ENCODE data around the gene PHKB.
"Not testable (repeated sequence)": the region's sequence is repeated elsewhere in the genome, so short reads cannot be mapped to it uniquely, and the experiment has no call there.

PHKB gene

DNA sequence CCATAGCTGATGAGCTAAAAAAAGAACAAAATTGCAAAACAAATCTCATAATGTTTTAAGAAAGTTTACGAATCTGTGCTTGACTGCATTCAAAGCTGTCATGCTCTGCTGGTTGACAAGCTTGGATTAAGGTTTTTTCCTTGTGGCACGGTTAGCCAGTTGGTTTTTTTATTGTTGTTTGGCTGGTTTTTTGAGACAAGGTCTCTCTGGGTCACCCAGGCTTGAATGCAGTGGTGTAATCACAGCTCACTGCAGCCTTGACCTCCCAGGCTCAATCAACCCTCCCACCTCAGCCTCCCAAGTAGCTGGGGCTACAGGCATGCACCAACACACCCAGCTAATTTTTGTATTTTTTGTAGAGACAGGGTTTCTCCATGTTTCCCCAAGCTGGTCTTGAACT, 45.7 kb downstream of the PHKB start:
- DNase-seq (ENCODE audit: low read depth) = no peak

- no peak for DNase-seq (ENCODE audit: low read depth)
Measured at GRCh38 chr16:47507701-47508100, 46.6 kb downstream of the PHKB start.

DNA sequence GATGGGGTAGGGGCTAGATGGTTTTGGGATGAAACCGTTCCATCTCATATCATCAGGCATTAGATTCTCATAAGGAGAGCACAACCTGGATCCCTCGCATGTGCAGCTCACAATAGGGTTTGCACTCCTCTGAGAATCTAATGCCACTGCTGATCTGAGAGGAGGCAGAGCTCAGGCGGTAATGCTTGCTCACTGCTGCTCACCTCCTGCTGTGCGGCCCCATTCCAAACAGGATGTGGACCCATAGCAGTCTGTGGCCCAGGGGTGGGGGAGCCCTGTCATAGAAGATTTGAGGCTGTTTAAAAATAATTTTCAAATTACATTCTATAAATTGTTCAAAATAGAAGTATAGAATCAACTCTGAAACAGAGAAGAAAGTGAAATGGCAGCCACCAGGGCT, 50.8 kb downstream of the PHKB start:
- DNase-seq (ENCODE audit: low read depth) = no peak

- DNase-seq (ENCODE audit: low read depth) = no peak
Measured at GRCh38 chr16:47519037-47519436, 57.9 kb downstream of the PHKB start.

DNA sequence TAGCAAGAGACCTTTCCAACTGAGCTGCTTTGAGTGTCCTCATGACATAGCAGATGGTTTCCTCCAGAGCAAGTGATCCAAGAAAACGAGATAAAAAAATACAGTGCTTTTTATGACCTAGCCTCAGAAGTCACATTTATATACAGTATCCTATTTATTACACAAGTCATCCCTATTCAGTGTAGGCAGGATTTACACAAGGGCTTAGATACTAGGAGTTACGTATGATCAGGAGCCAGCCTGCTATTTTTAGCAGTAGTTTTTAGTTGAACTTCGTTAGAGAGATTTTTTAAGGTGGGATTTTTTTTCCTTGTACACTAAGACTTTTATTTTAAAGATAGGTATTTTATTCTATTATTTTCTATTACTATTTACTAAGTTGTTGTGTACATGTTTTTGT, 58.4 kb downstream of the PHKB start:
- DNase-seq (ENCODE audit: low read depth) = no peak

GRCh38 chr16:47519996-47520679, 59.0 kb downstream of the PHKB start:
- no peak for DNase-seq (ENCODE audit: low read depth)

DNA sequence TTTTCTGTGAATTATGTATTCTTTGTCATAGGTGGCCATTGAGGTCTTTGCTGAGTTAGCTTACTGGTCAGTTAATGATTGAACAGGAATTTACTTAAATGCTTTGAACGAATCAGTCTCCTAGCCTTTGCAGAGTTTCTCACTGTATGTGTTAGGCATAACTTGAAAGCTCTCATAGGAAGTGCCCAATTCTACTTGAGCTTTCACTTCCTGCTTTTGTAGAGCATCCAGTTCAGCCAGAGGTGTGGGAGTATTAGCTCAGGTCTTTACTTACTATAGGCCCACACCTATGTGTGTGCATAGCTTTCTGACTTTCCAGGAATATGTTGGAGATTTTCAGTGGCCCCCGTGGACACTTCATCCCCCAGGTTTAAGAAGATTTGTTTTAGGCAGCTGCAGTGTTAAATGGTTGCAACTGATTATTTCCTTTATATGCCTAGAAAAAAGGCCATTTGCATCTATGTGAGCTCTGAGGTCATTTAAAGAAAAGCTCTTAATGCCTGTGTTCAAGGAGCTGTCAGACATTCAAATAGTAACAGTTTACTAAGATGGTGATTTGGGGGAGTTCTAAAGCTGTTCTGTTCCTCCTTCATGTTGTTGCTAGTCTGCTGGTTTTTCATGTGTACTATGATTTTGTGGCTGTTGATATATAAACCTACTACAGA, 62.3 kb downstream of the PHKB start:
- DNase-seq (ENCODE audit: low read depth) = no peak

DNA sequence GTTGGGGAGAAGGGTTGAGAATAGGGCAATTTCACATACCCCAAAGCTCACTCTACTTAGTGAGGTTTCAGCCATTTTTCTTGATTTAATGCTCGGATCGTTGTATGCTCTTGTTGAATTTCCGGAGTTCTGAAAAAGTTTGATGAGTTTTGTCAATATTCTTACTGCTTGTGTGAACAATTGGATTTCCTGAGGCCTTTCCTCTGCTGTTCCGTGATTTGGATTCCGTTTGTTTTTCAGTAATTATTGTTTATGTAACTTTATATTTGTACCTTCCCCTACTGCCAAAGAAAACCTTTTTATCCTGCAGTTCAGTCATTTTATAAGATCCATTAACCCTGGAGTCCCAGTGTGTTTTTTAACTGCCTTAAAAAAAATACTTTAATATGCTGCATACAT, 62.9 kb downstream of the PHKB start:
- no peak for DNase-seq (ENCODE audit: low read depth)

- no peak for DNase-seq (ENCODE audit: low read depth)
Measured at GRCh38 chr16:47528431-47528830, 67.3 kb downstream of the PHKB start.

GRCh38 chr16:47533744-47534292, 72.7 kb downstream of the PHKB start:
- no peak for DNase-seq (ENCODE audit: low read depth)

- no peak for DNase-seq (ENCODE audit: low read depth)
Measured at GRCh38 chr16:47538472-47538871, 77.3 kb downstream of the PHKB start.

DNA sequence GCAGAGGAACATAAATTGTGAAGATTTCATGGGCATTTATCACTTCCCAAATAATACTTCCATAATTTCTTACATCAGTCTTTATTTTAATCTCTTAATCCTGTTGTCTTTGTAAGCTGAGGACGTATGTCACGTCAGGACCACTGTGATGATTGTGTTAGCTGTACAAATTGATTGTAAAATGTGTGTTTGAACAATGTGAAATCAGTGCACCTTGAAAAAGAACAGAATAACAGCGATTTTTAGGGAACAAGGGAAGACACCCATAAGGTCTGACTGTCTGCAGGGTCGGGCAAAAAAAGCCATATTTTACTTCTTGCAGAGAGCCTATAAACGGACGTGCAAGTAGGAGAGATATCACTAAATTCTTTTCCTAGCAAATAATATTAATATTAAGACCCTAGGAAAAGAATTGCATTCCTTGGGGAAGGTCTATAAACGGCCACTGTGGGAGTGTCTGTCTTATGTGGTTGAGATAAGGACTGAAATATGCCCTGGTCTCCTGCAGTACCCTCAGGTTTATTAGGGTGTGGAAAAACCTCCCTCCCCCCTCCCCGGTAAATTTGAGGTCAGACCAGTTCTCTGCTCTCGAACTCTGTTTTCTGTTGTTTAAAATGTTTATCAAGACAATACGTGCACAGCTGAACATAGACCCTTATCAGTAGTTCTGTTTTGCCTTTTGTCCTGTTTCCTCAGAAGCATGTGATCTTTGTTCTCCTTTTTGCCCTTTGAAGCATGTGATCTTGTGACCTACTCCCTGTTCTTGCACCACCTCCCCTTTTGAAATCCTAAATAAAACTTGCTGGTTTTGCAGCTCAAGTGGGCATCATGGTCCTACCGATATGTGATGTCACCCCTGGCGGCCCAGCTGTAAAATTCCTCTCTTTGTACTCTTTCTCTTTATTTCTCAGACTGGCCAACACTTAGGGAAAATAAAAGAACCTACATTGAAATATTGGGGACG, 78.9 kb downstream of the PHKB start:
- DNase-seq (ENCODE audit: low read depth) = not testable (repeated sequence)

DNA sequence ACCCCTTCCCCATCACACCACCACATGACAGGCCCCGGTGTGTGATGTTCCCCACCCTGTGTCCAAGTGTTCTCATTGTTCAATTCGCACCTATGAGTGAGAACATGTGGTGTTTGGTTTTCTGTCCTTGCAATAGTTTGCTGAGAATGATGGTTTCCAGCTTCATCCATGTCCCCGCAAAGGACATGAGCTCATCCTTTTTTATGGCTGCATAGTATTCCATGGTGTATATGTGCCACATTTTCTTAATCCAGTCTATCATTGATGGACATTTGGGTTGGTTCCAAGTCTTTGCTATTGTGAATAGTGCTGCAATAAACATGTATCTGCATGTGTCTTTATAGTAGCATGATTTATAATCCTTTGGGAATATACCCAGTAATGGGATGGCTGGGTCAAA, 80.0 kb downstream of the PHKB start:
- not testable (repeated sequence) for DNase-seq (ENCODE audit: low read depth)

GRCh38 chr16:47544255-47544654, 83.1 kb downstream of the PHKB start:
- not testable (repeated sequence) for DNase-seq (ENCODE audit: low read depth)

DNA sequence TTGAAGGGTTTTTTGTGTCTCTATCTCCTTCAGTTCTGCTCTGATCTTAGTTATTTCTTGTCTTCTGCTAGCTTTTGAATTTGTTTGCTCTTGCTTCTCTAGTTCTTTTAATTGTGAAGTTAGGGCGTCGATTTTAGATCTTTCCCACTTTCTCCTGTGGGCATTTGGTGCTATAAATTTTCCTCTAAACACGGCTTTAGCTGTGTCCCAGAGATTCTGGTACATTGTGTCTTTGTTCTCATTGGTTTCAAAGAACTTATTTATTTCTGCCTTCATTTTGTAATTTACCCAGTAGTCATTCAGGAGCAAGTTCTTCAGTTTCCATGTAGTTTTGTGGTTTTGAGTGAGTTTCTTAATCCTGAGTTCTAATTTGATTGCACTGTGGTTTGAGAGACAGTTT, 90.1 kb downstream of the PHKB start:
- not testable (repeated sequence) for DNase-seq (ENCODE audit: low read depth)

DNA sequence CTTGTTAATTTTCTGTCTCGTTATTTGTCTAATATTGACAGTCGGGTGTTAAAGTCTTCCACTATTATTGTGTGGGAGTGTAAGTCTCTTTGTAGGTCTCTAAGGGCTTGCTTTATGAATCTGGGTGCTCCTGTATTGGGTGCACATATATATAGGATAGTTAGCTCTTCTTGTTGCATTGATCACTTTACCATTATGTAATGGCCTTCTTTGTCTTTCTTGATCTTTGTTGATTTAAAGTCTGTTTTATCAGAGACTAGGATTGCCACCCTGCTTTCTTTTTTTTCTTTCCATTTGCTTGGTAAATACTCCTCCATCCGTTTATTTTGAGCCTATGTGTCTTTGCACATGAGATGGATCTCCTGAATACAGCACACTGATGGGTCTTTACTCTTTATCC, 90.6 kb downstream of the PHKB start:
- not testable (repeated sequence) for DNase-seq (ENCODE audit: low read depth)

GRCh38 chr16:47553853-47554564, 92.9 kb downstream of the PHKB start:
- DNase-seq (ENCODE audit: low read depth) = no peak

DNA sequence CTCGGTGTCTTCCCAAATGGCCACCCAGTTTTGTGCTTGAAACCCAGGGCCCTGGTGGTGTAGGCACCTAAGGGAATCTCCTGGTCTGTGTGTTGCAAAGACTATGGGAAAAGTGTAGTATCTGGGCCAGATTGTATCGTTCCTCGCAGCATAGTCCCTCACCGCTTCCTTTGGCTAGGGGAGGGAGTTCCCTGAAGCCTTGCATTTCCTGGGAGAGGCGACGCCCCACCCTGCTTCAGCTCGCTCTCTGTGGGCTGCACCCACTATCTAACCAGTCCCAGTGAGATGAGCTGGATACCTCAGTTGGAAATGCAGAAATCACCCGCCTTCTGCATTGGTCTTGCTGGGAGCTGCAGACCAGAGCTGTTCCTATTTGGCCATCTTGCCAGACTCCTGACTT, 93.5 kb downstream of the PHKB start:
- not testable (repeated sequence) for DNase-seq (ENCODE audit: low read depth)

GRCh38 chr16:47561286-47561685, 100.2 kb downstream of the PHKB start:
- DNase-seq (ENCODE audit: low read depth) = no peak

DNA sequence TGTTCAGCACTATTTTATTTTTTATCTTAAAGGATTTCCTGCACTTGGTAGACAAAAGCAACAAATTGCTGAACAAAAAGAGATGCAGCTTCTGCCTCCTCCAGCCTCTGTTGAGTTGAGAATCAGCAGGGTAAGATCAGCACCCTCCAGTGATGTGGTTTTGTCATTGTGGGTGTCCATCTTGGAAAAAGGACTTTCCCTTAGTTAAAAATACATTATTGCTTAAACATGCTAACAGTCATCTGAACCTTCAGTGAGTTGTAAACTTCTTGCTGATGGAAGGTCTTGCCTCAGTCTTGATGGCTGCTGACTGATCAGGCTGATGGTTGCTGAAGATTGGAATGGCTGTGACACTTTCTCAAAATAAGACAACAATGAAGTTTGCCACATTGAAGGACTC, 101.2 kb downstream of the PHKB start:
- no peak for DNase-seq (ENCODE audit: low read depth)

DNA sequence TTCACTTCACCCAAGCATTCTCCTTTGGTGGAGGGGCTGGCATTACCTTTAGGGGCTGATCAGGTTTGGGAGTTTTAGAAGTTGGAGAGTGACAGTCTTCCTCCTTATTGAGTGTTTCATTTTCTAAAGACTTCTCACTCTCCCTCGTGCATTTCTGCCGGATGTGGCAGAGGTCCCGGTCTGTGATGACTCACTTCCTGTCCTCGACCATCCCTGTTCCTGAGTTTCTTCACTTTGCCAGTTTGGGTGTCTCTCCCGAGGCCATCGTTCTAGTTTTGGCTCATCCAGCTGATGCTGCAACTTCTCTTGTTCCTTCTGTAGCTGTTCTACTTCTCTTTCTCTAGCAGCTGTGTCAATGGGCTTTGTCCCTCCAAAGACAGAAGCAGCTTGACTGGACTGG, 104.3 kb downstream of the PHKB start:
- DNase-seq (ENCODE audit: low read depth) = no peak

DNA sequence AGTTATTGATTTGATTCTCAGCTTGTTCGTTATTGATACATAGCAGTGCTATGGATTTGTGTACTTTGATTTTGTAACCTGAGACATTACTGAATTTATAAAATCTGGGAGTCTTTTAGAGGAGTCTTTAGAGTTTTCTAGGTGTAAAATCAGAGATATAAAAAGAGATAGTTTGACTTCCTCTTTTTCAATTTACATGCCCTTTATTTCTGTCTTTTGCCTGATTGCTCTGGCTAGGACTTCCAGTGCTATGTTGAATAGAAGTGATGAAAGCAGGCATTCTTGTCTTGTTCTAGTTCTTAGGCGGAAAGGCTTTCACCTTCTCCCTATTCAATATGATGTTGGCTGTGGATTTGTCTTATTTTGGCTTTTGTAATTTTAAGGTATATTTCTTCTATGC, 106.2 kb downstream of the PHKB start:
- no peak for DNase-seq (ENCODE audit: low read depth)

Data from activated gamma-delta T cell treated with anti-CD3 and anti-CD28 coated beads, Interleukin-2, amount 50 U/mL, for 16 hours (primary cell).